ENCODE results near the gene KANSL1L.
"Not testable (repeated sequence)": the region's sequence is repeated elsewhere in the genome, so short reads cannot be mapped to it uniquely, and the experiment has no call there.

Gene KANSL1L, protein sequence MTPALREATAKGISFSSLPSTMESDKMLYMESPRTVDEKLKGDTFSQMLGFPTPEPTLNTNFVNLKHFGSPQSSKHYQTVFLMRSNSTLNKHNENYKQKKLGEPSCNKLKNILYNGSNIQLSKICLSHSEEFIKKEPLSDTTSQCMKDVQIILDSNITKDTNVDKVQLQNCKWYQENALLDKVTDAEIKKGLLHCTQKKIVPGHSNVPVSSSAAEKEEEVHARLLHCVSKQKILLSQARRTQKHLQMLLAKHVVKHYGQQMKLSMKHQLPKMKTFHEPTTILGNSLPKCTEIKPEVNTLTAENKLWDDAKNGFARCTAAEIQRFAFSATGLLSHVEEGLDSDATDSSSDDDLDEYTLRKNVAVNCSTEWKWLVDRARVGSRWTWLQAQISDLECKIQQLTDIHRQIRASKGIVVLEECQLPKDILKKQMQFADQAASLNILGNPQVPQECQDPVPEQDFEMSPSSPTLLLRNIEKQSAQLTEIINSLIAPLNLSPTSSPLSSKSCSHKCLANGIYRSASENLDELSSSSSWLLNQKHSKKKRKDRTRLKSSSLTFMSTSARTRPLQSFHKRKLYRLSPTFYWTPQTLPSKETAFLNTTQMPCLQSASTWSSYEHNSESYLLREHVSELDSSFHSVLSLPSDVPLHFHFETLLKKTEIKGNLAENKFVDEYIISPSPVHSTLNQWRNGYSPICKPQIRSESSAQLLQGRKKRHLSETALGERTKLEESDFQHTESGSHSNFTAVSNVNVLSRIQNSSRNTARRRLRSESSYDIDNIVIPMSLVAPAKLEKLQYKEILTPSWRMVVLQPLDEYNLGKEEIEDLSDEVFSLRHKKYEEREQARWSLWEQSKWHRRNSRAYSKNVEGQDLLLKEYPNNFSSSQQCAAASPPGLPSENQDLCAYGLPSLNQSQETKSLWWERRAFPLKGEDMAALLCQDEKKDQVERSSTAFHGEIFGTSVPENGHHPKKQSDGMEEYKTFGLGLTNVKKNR

DNA sequence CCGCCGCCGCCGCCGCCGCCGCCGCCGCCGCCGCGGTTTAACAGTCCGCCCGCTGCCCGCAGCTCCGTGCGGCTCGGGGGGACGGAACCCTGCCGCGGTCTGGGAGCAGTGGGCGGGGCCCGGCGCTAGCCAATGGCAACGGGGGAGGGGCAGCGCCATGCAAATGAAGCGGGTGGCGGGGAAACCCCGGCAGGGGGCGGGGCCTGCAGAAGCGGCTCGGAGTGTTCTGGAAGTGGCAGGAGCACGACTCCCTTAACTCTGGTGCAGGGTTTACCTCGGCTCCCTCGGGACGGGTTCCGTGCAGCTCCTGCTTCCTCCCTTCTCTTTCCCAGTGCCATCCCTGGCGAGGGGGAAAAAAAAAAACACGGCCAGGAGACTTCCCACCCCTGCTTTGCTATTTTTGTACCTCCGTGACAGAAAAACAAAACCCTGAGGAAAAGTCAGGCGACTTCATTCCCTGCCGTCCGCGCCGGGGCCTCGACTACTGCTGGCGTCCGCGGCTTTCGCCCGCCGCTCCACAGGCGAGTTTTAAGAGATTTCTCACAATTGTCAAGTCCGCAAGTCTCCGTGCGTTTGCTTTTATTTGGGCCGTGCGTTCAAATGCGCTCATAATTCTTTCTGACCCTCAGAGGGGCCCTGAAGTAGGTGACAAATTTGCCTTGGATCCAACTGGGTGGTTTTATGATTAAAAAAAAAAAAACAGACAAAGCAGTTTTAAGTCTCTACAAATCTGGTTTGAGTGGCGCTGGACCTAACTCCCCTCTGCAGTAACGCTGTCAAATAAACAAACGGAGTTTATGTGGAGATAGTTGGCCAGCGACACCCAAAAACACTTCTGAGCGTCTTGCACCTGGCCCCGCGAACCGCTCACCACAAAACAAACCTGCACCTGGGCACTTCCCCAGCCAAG, at the start of gene KANSL1L:
KANSL1L (minus strand) TSS at position 101 of the 910 bp plus-strand sequence. CDS start 16,827 bp downstream, outside the sequence.
- DNase-seq = peak; percentile 90 to 98 (median 95)

DNA sequence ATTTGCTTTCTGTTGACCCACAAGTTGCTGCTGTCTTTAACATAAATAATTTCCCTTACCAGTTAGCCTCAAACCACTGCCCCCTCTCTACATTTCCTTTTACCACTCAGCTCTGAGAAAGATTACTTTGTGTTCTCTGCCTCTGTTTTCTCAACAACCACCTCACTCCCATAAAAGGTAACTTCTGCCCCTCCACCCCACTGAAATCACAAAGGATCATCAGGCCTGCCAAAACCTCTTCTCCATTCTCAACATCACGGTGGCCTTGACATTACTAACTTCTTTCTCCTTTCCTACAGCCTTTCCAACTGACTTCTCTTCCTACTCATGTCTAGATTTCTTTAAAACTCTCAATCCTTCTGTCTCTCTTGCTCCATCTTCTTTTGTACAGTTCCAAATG, 43.9 kb upstream of the KANSL1L start:
- no peak for DNase-seq

DNA sequence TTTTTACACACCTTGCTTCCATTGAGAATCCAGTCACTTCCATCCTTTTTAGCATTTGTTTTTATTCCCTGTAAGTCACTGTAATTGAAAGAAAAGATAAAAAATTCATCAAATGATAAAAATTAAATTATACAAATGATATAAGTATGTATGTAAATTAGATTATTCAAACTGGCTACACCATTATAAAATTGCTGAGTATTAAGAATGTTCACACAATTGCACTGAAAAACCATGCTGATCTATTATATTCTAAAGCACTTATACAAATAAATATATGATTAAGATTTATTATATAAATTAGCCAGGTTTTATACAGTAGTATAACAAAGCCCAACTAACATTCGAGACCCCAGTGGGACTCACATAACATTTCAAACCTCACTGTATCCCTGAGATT, 39.0 kb upstream of the KANSL1L start:
- no peak for DNase-seq

DNA sequence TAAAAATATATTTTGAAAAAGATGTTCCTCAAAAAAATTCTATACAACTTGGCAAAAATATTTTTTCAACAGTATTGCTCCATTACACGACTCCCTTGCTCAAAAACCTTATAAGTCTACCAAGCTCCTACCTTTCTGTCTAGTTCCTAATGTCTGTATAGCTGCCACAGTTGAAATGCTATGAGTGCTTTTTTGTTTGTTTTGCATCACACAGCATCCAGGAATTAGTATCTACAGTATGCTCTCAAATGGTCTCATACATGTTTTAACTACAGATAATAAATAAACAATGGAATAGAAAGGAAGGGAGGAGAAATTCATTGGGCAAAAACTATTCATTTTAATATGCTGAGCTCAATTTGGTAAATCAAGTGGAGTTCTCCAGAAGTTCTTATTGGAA, 36.7 kb upstream of the KANSL1L start:
- no peak for DNase-seq

DNA sequence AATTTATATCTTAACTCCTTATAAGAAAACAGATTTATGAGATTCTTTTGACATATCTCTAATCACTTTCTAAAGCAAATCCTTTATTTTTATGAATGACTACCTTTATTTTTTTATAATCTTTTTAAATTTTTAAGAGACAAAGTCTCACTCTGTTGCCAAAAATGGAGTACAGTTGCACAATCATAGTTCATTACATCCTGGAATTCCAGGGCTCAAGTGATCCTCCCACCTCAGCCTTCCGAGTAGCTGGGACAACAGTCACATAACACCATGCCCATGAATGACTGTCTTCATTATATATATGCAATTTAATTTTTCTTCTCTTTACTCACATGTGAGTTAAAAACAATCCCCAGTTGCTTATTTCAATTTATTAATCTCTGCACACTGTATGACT, 32.3 kb upstream of the KANSL1L start:
- DNase-seq = no peak

DNA sequence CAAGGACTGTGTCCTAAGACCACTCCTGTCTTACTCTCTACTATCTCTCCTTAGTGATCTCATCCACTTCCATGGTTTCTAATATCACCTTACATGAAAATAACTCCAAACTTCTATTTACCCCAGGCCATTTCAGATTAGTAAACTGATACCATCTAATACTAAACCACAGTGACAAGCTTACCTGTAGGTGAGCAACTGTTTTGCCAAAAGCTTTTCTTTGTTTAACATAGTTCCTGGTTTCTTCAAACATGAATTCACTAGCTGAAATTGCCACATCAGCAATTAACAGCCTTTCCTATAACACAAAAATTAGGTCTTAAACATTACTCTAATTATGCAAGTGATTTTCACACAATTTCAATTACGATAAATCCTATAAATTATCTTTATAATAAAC, 31.9 kb upstream of the KANSL1L start:
- no peak for DNase-seq

DNA sequence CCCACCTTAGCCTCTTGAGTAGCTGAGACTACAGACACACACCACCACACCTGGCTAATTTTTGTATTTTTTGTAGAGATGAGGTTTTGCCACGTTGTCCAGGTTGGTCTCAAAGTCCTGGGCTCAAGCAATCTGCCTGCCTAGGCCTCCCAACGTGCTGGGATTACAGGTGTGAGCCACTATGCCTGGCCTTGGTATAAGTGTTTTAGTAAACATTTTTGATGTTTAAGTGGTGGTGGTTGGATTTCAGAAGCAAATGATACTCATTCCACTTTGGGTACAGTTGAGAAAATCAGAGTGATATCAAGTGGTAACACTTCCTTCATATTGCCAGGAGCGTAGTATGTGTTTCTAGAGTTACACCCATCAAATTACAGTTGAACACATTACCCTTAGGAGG, 28.6 kb upstream of the KANSL1L start:
- DNase-seq = peak in 2 of 3 experiments; percentile 36 to 37

DNA sequence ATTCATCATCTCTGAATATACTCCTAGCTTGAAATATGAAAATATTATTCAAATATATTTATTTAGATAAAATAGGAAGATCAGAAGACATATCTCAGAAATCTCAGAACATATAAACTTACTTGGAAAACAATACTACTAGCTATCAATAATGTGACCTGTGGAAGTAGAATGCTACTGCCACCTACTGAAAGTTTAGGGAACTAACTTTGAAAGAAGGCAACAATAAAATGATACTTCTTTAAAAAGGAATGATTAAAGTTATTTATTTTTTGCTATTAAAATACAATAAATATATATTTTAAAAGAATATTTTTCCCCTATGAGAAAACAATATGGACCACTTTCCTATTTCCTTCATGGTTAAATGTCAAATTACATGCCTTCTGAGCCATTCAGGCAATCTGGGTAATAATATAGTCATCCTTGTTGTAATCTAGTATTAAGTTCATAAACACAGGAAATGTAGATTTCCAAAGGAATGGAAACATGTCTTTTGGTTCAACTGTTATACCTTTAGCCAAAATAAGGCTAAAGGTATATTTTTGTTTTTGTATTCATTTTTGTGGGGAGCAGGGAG, 28.1 kb upstream of the KANSL1L start:
- peak in 2 of 3 experiments; percentile 4 to 64 for DNase-seq

DNA sequence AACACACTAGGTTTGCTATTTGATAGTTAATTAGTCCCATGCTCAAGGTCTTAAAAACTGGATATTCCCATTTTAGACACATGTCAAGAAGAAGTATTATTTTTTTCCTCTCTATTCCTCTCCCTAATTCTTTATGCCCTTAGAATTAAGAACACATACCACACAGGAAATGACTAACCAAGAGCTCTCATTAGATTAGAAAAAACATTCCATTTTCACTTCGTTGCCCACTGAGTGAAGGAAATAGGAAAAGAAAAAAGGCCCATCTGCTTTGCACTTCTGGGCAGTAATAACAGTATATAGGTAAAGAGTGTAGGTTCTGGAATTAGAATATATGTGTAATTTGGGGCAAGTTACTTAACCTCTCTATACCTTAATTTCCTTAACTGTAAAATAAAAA, 27.1 kb upstream of the KANSL1L start:
- DNase-seq = no peak

DNA sequence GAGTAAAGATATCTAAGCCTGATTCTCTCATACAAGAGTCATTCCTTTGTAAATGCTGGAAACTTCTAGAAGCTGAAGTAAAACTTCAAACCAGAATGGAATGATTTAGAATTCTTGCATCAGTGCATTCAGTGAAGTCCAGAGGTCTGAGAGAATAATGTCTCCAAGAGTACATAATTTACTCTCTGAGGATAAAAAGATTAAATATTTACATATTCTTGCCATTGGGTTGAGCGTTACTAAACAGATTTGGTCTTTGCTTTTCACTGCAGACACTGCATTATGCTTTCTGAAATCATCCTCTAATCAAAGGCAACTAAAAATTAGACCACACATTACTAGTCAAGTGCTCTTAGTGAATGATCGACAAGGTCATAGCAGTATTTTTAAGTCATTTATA, 26.5 kb upstream of the KANSL1L start:
- DNase-seq = no peak

DNA sequence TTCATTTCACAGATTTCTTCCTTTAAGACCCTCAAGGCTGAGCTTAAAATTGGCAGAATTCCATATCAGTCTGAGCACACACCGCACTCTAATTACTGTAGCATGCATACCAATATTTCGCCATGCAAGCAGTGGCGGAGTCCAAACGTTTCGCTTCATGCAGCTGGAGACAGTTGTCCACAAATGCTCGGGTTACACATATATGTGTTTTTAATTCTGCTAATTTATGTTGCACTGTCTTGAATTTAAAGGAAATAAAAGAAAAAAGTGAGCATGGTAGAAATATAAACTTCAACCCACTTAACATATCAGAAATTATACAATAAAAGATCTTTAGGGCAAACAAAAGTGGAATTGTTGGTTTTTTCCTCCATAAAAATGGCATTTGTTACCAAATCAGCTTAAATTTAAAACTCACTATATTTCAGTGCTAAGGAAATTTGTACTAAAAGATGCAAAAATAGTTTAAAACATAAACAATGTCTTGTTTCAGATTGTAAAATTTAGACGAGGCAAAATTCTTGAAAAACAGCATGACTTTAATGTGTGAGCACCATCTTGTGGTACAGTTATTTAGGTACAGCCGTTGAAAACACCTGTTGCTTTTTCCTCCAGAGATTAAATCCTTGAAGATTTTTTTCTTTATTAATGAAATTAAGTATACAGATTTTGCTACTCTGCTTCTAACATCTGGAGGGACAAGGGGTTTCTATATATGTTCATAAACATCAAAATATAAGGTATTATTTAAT, 24.1 kb upstream of the KANSL1L start:
- DNase-seq = peak; percentile 15 to 77 (median 19)

DNA sequence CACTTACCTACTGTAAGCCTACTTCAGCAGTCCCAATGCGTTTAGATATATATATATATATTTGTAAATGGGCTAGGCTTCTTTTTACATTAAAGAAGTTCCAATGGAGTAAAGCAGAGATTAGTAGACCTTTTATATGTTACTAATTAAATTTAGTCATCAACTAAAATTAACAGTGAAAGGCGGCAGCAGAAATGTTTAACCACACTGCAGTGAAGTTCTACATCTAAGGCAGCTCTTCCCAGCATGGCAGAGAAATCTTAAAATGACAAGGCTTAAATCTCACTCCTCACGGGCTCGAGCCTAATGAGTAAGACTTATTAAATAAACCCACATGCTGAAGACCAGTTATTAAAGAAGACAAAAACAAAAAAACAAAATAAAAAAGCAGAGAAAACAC, 19.1 kb upstream of the KANSL1L start:
- DNase-seq = no peak

DNA sequence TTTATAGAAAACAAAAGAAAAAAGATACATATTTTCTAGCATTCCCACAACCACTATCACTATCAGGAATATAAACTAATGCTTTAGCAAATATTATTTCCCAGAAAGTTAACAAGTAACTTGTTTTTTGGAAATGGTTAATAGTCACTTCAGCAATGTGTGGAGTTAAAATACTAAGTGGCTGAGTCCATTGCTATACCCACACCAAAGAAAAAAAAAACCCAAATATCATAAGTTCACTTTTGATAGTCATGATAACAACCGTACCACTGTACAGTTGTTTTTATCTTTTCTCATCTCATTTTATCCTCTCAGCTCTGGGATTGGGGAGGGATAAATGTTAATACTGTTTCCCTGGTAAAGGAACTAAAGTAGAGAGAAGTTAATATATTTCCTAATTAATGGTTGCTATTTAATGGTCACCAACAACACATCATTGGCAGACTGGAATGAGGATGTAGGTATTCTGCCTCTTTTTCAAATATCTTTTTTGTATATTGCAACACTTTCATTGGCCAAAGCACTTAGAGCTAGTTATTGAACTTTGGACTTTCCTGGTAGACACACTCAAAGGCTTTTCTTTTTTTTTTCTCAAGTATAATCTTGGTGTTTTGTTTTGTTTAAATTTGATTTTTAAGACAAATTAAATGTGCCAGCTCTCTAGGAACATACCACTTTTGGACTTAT, 18.4 kb upstream of the KANSL1L start:
- no peak for DNase-seq

DNA sequence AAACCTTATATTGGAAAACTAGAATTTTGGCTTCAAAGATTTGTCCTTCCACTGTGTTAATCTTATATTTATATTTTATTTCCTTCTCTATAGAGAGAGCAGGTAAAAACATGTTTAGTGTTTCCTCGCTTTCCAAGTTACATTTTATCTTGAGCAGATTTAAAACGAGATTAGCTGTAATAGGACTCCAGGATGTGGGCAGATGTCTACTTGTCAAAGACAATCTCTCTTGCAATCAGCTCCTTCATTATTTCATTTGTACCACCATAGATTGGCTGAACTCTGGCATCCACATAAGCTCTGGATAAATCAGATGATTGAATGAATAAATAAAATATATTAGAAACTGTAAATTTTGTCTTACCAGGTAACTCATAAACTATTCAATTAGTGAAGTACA, 17.5 kb upstream of the KANSL1L start:
- DNase-seq = no peak

DNA sequence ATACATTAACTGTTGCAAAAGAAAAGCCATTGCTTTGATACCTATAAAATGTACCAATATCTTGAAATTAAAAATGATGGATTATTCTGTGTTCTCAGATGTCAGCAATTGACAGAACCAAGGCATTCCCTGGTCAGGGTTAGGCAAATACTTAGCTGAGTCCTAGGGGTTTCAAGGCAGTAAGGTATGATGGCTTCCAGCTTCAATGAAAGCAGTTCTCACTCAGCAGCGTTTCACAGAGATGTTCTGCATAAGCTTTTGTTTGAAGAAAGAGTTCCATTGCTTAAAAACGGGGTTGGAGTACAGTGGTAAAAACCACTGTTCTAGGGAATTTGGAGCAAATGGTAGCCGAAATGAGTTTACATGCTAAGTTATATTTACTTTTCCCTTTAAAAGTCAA, 17.0 kb upstream of the KANSL1L start:
- no peak for DNase-seq

DNA sequence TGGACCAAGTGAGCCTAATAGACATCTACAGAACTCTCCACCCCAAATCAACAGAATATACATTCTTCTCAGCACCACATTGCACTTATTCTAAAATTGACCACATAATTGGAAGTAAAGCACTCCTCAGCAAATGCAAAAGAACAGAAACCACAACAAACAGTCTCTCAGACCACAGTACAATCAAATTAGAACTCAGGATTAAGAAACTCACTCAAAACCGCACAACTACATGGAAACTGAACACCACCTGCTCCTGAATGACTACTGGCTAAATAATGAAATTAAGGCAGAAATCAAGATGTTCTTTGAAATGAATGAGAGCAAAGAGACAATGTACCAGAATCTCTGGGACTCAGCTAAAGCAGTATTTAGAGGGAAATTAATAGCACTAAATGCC, 12.7 kb upstream of the KANSL1L start:
- not testable (repeated sequence) for DNase-seq

DNA sequence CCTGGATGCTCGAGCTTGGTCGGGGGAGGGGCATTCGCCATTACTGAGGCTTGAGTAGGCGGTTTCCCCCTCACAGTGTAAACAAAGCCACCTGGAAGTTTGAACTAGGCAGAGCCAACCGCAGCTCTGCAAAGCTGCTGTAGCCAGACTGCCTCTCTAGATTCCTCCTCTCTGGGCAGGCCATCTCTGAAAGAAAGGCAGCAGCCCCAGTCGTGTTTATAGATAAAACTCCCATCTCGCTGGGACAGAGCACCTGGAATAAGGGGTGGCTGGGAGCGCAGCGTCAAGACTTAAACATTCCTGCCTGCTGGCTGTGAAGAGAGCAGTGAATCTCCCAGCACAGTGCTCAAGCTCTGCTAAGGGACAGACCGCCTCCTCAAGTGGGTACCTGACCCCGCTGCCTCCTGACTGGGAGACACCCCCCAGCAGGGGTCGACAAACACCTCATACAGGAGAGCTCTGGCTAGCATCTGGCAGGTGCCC, 10.4 kb upstream of the KANSL1L start:
- DNase-seq = peak in 2 of 3 experiments; percentile 24 to 48

DNA sequence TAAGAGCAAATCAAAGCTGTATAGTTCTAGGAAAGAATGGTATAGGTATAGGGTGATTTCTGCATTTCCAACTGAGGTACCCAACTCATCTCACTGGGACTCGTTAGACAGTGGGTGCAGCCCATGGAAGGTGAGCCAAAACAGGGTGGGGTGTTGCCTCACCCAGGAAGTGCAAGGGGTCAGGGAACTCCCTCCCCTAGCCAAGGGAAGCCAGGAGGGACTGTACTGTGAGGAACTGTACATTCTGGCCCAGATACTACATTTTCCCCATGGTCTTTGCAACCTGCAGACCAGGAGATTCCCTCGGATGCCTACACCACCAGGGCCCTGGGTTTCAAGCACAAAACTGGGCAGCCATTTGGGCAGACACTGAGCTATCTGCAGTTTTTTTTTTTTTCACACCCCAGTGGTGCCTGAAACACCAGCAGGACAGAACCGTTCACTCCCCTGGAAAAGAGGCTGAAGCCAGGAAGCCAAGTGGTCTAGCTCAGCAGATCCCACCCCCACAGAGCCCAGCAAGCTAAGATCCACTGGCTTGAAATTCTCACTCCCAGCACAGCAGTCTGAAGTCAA, 9.9 kb upstream of the KANSL1L start:
- not testable (repeated sequence) for DNase-seq

DNA sequence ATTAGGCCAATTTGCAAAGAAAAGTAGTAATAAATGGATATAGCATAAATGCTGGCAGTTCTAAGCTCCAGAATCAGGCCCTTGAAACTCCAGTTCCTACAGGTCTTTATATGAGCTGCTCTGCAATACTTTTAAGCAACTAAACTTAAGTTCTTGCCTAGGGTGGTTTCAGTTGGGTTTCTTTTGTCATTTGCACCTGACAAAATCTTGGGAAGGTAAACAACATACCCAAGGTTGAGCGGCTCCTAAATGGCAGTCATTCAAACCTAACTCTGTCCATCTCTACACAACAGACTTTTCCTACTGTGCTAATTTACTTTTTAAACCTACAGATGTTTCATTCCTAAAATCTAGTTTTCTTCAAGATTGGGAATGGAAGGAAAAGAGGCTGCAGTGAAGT, 9.3 kb upstream of the KANSL1L start:
- no peak for DNase-seq

DNA sequence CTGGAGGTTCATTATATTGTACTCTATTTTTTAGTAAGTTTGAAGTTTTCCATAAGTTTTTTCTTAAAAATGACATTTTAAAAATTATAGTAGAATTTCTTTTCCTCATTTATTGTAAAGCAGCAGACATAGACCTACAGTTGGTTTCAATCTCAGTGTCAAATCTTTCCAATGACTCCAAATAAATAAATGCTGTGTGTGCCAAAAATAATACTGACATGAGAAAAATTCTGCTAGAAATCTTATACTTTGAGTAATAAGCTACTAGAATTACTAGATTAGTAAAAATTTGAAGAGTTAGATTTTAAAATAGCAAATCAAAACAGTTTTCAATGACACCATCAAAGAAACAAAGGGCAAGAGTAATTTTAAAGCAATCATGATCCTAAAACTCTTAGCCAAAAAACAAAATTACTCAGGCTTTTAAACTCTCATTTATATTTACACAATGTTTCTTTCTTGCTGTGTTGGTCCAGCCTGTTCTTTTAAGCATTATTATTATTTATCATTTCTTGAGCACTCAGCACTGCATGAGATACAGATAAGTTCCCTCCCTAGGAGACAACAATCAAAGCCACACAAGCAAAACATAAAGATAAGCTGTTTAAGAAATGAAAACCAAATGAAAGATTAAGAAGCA, 8.3 kb upstream of the KANSL1L start:
- DNase-seq = no peak

All from NCI-H1417 (cell line).